GM08714 (cell line): ENCODE measurements around the gene C2.
"Not testable (repeated sequence)": the region's sequence is repeated elsewhere in the genome, so short reads cannot be mapped to it uniquely, and the experiment has no call there.

Source experiments
- H3K4me3 ChIP-seq: fragments of 200-500 bp; sonication (Bioruptor generic); 2 replicates; pipeline ENCODE4 v1.5.1; 2014; ENCODE audit warnings: mild to moderate bottlenecking, low read length, inconsistent platforms
- ZNF274 ChIP-seq: IDR thresholded peaks from 2 replicates; pipeline ENCODE4 v1.6.1; 2012; ENCODE audit warnings: mild to moderate bottlenecking, low read depth, low read length

The C2 gene

DNA sequence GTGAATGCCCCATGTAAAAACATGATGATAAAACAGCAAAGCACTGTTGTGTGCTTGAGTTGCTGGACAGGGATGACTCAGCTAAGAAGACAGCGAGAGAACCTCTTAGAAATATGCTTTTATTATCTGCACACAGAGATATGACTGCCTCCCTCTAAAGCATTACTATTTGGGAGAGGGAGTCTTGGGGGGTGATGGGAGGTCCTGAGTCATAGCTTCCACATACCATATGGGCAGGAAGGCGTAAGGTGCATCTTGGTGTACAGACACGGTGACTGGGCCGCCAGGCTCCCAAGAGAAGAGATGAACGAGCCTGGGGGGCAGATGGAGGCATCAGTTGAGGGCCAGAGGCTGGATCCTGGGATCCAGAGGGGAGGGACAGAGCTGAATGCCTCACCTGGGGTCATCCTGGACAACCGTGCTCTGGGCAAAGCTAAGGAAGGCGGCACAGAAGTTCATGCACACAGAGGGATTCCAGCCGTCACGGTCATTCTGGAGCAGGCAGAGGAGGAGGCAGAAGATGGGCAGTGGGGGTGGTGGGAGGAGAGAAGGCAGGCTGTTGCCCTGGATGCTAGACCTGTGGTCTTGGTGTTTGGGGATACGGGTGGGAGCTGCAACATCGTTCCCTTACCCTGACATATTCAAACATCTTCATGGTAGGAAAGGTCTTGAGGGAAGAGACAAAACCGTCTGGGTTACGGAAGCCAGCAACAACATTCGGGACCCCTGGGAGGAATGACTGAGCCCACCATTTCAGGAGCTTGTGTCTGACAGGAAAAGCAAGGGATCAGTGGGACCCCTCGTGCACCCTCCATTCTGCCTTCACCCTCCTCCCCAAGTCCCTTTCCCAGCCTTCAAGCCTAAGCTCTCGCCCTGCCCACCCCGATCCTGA is 42.4 kb downstream of the C2 start:
- no peak overlapping the region; the same call in 1 of the 2 replicates for H3K4me3 ChIP-seq
- TF ChIP-seq ZNF274: no peak

DNA sequence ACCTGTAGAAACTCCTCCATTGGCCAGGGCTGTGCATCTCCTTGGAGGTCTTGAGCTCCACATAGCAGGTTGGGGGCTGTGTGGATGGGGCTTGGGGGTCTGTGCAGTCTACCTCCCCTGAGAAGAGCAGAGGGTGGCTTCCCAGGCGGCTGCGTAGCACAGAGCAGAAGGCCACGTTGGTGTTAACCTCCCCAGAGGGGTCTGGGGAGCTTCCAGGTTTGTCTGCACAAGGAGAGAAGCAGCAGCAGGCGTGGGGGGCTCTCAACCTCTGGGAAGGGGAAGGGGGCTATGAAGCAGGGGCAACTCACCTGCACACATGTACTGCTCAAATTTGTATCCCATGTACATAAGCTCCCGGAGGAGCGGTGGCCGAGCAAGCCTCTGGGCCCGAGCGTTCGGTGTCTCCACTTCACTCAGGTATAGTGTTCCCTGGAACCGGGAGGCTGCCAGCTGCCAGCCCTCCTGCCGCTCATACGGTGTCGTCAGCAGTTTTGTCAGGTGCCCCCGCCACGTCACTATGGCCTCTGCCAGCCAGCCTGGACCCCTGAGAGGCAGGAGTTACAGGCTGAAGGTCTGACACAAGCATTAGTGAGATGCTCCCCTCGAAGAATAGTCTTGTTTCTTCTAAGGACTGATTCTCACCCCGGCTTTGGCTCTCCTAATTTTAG is 43.2 kb downstream of the C2 start:
- peak overlapping the region; percentile 83 for H3K4me3 ChIP-seq
- TF ChIP-seq ZNF274: no peak

DNA sequence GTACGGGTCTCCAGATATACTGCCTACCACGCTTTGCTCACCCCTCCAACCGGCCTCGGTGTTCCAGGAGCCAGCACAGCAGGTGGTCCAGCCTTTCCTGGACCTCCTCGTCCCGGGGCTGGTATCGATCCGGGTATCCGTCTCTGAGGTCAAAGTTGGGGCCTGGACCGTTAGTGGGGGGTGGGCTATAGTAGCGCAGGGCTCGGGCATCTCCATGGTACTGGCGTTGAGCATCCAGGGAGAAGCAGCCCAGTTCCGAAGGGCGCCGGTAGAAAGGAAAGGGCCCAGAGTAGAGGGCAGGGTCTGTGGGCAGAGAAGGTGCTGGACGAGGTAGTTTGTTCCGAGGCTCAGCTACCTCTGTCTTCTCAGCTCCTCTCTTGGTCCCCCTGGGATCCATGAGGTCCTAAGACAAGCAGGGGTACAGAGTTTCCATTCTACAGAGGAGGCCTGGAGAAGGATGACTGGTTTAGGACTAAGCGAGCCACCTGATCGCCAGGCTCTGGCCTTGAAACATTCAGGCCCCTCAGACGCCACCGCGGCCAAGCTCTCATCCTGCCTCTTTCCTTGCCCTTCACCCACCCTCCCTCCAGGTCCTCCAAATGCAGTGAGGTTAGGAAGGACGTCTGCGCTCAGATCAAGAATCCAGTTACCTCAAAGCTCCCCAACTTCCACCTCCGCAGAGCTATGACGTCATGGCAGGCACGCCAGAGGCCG is 43.9 kb downstream of the C2 start:
- no peak for TF ChIP-seq ZNF274
- H3K4me3 ChIP-seq: peak overlapping the region; percentile 83

DNA sequence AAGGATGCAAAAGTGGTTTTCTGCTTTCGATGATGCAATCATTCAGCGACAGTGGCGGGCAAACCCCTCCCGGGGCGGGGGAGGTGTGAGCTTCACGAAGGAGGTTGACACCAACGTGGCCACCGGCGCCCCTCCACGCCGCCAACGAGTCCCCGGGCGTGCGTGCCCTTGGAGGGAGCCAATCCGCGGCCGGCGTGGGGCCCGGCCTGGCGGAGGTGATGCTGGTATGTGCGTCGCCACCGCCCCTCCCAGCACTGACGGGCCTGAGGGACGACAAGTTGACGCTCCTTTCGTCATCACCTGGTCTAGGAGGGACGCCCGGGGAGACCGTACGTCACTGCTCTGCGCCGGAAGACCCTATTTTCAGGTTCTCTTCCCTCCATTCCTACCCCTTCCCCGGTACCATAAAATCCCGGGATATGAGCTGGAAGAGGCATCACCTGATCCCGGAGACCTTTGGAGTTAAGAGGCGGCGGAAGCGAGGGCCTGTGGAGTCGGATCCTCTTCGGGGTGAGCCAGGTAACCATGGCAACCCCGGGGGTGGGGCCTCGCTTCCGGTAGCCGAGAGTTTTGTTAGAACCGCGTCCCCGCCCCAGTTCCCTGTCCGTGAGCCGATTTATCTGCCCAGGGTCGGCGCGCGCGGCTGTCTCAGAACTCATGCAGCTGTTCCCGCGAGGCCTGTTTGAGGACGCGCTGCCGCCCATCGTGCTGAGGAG is 44.6 kb downstream of the C2 start, which contains the start of gene DXO:
Gene DXO (minus strand): TSS at position 146 of the 716 bp plus-strand sequence. CDS start 463 bp downstream, outside the sequence.
- no peak for TF ChIP-seq ZNF274

DNA sequence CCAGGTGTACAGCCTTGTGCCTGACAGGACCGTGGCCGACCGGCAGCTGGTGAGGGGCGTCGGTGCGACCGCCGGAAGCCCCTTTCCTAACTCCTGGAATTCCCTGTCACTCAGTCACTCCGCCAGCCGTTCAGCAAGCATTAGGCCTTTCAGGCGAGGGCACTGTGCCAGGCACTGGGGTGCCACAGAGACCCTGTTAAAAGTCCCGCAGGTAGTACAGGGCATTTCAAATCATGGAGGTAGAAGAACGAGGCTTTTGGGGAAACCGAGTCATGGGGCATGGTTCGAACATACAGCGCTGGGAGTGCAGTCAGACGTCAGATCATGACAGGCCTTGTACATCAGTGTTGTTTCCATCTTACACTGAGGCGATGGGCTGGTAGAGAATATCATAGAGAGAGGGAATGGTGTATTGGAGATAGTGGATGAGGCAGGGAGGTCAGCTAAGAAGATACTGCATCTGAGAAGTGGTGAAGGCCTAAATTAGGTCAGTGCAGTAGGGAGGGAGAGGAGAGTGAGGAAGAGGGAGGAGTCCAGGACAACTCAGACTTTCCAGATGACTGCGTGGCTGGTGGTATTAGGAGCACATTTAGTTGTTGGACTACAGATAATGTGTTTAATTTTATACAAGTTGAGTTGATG is 45.3 kb downstream of the C2 start:
- H3K4me3 ChIP-seq: peak overlapping the region; percentile 83
- TF ChIP-seq ZNF274: no peak

More for the DNA sequence above, 44.6 kb downstream of the C2 start, which contains the start of gene DXO:
- H3K4me3 ChIP-seq: peak within 1 kb of the TSS; percentile 83

DNA sequence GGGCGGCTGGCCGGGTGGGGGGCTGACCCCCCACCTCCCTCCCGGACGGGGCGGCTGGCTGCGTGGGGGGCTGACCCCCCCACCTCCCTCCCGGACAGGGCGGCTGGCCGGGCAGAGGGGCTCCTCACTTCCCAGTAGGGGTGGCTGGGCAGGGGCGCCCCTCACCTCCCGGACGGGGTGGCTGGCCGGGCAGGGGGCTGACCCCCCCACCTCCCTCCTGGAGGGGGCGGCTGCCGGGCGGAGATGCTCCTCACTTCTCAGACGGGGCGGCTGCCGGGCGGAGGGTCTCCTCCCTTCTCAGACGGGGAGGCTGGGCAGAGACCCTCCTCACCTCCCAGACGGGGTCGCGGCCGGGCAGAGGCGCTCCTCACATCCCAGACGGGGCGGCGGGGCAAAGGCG is 48.5 kb downstream of the C2 start:
- not testable (repeated sequence) for H3K4me3 ChIP-seq

DNA sequence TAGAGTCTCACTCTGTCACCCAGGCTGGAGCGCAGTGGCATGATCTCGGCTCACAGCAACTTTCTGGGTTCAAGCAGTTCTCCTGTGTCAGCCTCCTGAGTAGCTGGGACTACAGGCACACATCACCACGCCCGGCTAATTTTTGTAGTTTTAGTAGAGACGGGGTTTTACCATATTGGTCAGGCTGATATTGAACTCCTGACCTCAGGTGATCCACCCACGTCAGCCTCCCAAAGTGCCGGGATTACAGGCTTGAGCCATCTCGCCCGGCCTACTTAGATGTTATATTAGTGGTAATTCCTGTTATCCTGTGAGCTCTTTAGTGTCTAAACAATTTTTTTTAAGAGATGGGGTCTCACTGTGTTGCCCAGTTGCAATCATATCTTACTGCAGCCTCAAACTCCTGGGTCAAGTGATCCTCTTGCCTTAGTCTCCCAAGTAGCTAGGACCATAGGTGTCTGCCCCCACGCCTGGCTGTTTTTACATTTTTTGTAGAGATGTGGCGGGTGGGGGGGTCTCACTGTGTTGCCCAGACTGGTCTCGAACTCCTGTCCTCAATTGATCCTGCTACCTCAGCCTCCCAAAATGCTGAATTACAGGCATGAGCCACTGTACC is 50.4 kb downstream of the C2 start:
- H3K4me3 ChIP-seq: no peak overlapping the region
- TF ChIP-seq ZNF274: no peak

DNA sequence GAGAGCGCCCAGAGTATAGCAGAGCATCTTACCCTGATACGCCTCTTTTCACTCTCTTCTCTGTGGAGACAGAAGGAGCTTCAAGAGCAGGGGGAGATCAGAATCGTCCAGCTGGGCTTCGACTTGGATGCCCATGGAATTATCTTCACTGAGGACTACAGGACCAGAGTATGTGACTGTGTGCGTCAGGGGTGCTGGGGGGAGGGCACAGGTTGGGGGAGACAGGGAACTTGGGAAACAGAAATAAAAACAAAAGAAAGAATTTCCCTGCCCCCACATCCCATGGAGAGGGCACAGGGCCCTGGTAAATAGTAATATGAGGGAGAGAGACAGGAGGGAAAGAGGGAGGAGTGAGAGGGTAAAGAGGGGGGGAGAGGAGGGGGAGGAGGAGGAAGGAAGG is 51.3 kb downstream of the C2 start:
- no peak overlapping the region for H3K4me3 ChIP-seq
- no peak for TF ChIP-seq ZNF274

DNA sequence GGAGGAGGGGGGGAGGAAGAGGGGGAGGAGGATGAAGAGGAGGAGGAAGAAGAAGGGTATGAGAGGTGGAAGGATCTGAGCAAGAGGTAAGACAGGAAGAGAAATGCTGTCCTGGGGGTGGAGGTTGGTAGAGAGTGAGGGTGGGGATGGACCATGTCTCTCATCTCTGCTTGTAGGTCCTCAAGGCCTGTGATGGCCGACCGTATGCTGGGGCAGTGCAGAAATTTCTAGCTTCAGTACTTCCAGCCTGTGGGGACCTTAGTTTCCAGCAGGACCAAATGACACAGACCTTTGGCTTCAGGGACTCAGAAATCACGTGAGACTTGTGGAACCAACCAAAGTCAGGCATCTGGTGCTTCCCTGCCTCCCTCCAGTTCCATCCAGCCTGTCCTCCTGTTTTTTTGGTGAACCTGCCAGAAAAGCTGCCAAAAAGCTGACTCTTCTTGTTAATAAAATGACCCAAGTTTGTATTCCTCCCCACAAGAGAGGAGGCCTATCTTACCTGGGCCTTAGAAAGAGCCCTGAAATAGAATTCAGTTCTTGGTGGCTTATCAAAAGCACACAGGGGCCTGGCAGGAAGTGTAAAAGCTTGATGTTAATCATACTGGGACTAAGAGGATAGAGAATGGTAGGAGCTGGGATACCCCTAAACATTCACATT is 51.9 kb downstream of the C2 start:
- TF ChIP-seq ZNF274: no peak

DNA sequence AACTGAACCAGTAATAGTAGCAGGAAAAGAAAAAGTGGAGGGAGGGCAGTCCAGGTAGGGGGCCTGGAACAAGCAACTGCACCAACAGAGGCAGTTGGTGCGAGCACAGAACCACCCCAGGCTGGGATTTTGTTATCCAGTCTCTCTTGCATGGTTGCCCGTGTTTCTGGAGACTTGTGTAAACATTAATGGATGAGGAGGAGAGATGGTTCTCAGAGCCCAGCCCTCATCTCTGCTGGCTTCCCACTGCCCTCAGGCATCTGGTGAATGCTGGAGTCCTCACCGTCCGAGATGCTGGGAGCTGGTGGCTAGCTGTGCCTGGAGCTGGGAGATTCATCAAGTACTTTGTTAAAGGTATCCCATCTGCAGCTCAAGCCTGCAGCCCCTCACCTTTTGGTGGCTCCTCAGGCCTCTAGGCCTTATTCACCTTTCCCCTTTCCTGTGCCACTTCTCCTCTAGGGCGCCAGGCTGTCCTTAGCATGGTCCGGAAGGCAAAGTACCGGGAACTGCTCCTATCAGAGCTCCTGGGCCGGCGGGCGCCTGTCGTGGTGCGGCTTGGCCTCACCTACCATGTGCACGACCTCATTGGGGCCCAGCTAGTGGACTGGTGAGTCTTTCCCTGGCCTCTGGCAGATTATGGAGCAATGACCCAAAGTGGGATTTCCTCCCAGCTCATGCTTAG is 52.8 kb downstream of the C2 start:
- H3K4me3 ChIP-seq: not testable (repeated sequence)

More for the DNA sequence above, 51.9 kb downstream of the C2 start:
- H3K4me3 ChIP-seq: no peak overlapping the region

DNA sequence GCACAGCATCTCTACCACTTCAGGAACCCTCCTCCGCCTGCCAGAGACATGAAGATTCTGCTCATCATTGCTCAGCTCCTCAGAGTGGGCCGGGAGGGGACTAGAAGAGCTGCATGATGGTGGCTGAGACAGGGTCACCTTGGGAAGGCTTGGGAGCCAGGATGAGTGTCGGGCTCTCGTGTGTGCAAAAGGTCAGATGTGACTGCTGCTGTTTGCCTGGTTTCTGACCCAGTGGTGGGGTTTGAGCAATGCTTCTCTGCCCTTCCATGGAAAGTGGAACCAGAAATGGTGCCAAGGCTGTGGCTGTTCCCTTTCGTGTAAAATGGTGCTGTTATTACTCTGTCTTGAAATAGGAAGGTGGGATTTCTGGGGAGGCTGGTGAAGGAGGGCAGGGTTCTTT is 53.5 kb downstream of the C2 start:
- not testable (repeated sequence) for H3K4me3 ChIP-seq

DNA sequence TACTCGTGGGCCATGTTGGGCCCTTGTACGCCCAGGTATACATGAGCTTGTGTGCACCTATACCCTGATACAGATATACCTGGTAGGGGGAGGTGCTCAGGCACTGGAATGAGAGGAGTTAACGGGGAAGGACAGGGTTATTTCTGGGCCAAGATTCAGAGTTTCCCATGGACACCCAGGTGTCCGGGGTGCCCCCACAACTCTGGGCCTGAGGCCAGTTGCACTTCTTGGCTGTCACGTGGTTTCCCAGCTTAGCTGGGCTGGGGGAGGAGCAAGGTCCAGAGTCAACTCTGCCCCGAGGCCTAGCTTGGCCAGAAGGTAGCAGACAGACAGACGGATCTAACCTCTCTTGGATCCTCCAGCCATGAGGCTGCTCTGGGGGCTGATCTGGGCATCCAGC is 54.2 kb downstream of the C2 start, which contains the start of gene C4A:
Gene C4A (plus strand): TSS at position 314 of the 400 bp plus-strand sequence. CDS start 51 bp downstream, at position 365.
- not testable (repeated sequence) for H3K4me3 ChIP-seq

DNA sequence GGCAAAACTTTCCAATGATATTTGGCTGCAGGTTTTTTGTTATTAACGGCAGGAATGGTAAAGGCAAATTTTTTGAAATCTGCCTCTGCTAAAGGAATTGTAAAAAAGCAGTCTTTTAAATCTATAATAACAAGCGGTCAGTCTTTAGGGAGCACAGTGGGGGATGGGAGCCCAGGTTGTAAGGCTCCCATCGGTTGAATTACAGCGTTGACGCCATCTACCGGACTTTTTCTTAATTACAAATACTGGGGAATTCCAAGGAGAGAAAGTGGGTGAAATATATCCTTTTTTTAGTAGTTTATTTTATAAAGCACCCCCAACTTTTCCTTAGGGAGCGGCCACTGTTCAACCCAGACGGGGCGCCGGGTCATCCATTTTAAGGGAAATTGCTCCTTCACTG is 61.8 kb downstream of the C2 start:
- not testable (repeated sequence) for H3K4me3 ChIP-seq

DNA sequence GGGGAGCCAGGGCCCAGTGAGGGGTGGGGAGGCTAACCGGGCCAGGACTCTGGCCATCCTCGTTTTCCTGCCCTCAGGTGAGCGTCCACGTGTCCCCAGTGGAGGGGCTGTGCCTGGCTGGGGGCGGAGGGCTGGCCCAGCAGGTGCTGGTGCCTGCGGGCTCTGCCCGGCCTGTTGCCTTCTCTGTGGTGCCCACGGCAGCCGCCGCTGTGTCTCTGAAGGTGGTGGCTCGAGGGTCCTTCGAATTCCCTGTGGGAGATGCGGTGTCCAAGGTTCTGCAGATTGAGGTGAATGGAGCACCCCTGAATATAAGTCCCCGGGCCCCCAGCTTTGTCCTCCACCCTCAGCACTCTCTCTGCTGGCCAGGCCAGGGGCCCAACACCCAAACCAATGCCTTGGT is 66.9 kb downstream of the C2 start:
- H3K4me3 ChIP-seq: not testable (repeated sequence)
